HG02588 (cell line): ENCODE data around the gene CDV3.
A peak's percentile ranks its signal among the peaks of the same experiment; 100 is the strongest.
"Not testable (repeated sequence)": the region's sequence is repeated elsewhere in the genome, so short reads cannot be mapped to it uniquely, and the experiment has no call there.

ENCODE experiments used
- ATAC-seq: cut with Tn5 transposase; IDR thresholded peaks from one replicate; pipeline ENCODE4 v1.9.1; 2021; ENCODE audit warnings: mild to moderate bottlenecking, moderate library complexity; ENCODE audit not compliant: unreplicated experiment

The CDV3 gene, protein sequence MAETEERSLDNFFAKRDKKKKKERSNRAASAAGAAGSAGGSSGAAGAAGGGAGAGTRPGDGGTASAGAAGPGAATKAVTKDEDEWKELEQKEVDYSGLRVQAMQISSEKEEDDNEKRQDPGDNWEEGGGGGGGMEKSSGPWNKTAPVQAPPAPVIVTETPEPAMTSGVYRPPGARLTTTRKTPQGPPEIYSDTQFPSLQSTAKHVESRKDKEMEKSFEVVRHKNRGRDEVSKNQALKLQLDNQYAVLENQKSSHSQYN

DNA sequence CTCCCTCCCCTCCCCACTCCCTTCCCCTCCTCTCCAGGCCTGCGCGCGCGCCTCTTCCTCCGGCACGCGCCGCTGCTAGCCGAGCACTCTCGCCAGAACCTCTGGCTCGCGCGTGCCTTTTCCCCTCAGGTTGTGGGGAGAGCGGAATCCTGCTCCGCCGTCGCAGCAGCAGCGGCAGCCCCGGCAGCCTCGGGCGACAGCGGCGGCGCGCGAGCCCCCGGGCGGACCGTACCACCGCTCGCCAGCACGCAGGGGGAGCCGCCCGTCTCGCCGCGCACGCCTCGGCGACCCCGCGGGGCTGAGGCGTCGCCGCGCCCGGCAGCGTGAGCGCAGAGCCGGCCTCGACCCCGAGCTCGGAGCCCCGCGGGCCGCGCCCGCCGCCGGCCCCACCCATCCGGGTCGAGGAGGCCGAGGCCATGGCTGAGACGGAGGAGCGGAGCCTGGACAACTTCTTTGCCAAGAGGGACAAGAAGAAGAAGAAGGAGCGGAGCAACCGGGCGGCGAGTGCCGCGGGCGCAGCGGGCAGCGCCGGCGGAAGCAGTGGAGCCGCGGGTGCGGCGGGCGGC is at the start of gene CDV3:
Gene CDV3 (plus strand): TSS at position 58 of the 566 bp plus-strand sequence. CDS start 359 bp downstream, at position 417.
- peak; percentile 26 for ATAC-seq

DNA sequence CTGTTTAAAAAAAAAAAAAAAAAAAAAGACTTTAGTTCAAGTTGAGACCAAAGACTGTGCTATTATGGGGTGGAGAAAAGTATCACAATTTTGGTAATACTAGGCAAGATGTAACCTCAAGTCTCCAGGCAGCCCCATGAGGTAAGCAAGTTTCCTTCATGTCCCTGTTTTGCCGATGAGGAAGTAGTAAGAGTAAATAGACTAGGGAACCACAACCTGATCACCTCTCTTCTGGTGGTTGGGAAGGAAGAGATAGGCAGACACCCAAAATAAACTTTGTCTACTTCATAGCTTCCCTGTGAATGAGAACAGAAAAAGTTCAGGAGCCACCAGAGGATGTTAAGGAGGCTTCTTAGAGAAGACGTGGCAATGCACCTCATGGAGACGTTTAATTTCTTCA is 49.7 kb upstream of the CDV3 start:
- not testable (repeated sequence) for ATAC-seq

DNA sequence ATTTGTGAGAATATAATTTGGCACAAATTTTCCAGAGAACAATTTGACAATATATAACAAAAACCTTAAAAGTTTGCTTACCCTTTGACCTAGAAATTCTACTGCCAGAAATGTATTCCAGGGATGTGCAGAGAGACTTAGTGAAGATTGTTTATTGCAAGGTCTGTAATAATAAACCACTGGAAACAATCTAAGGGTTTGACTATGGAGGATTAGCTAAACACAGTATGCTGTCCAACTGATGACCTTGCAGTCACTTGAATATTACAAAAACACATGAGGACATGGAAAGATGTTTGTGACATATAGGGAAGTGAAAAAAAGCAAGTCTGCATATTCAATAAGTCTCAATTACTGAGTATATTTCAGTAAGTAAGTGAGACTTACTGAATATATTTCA is 48.1 kb upstream of the CDV3 start:
- no peak for ATAC-seq

DNA sequence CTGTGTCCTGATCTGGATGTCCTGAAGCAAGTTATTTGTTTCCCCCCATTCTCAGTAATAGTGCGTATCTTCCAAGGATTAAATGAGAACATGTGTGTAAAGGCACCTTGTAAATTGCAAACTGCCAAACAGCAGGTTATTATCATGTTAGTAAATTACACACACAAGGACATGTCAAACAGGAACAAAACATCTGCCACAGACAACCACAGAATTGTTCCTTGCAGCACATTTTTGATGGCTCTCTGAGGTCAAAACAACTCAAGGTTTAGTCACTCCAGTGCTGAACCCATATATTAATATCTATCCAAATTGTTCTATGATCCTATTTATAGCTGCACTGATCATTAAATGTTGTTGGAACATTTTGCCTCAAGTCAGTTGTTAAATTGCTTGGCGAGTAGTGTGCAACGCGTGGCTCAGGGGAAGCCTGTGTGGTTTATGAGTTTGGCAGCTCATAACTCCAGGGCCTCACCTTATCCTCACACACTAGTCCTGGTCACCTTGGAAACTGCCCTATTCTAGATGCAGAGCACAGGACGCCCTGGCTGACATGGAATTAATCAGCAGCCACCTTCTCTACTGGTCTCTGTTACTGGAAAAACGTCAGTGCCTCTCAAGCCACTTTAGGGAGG is 46.3 kb upstream of the CDV3 start:
- ATAC-seq = no peak

DNA sequence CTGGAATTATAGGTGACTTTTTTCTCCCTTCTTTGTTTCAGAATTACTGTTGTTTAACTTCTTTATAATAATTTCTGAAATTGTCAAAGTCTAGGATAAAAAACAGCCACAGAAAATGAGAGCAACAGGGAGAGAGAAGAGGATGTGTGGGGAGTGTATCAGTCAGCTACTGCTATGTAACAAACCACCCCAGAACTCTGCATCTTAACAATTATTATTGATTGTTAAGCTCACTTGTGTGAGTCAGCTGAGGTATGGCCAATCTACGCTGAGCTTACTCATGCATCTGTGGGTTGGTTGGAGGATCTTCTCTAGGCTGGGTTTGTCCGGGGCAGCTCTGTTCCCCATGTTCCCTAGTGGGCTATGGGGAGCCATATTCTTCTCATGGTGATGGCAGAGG is 43.7 kb upstream of the CDV3 start:
- no peak for ATAC-seq

DNA sequence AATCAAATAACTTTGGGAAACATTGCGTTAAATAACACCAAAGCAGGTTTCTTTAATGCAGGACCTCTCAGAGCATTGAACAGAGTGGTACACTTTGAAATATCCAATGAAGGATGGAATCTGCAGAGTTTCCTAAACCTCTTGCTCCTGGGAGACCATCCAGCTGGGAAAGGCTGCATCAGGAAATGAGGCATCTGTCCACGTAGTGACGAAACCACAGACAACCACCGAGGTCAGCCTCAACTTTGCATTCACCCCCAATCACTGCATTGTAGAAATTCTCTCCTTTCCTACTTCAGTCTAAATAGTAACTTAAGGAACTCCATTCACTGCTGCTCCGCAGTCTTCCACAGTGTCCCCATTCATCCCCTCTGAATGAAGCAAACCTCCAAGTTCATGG is 41.5 kb upstream of the CDV3 start:
- no peak for ATAC-seq

DNA sequence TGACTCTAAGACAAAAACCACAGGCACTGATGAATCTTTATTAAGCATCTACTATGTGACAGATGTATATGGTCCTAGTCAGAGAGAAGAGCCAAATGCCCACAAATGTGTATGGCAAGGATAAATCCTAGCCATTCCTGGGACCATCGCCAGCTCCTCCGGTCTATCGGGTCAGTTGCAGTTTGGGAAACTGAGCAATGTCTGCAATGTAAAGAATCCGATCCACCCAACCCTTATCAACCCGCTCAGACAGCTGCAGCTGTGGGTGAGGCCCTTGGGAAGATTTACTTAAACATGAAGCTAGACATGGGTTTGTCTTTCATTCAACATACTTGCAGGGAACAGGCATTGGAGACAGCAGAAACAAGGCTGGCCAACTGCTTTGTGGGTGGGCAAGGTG is 40.5 kb upstream of the CDV3 start:
- ATAC-seq = no peak

DNA sequence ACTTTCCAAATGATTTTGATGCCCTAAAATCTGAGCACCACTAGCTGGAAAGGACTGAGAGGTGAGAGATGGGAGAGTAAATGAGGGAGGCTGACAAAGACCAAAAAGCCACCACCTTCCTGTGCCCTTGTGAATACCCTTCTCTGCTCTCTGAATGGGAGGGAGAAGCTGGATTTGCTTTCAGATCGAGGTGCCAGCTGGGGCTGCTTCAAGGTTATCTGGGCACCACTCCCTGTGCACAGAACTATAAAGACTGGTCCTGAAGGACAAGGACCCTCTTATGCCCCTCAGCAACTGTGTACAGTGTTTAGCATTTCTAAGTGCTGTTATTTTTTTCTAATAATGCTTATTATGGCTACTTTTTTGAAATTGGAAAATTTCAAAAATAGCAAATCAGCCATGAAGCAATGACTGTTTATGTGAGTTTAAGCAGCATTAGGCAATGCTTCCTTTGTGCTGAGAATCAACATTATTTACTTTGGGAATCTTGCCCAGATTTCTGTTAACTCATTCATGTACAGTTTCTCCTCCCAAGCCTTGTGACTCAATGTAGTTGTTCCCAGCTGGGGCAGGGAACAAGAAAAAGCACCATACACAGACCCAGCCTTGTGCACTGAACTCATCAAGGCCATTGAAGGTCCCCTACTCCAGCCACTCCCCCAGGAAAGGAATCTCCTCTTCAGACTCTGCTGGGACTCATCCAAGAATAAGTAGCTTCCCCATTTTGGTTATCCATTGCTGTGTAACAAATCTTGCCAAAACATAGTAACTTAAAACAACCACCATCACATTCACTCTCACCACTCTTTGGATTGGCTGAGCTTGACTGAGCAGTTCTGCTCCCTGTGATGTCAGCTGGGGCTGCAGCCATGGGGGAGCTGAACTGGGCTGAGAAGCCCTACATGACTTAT is 37.3 kb upstream of the CDV3 start:
- no peak for ATAC-seq

DNA sequence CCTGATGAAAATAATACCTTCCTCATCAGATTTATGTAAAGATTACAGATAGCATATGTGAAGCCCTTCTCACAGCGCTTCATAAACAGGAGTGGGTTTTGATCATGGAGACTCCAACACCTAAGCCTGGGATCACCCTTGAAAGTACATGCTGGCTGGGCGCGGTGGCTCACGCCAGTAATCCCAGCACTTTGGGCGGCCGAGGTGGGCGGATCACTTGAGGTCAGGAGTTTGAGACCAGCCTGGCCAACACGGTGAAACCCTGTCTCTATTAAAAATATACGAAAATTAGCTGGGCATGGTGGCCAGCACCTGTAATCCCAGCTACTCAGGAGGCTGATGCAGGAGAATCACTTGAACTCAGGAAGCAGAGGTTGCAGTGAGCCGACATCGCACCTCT is 36.4 kb upstream of the CDV3 start:
- not testable (repeated sequence) for ATAC-seq

DNA sequence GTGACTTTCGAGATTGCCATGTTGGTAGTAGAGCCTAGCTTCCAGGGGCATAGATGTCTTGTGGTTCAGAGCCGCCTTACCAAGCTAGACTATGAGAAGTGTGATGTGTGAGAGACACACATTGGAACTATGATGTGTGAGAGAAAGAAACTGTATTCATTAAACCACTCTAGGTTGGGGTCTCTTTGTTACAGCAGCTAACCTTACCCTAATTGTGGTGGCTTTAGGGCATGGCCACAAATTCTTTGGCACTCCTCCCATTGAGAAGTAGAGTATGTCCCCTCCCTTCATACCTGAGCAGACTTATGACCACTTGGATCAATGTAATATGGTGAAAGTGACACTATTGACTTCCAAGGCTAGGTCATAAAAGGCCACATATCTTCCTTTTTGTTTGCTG is 35.3 kb upstream of the CDV3 start:
- no peak for ATAC-seq

DNA sequence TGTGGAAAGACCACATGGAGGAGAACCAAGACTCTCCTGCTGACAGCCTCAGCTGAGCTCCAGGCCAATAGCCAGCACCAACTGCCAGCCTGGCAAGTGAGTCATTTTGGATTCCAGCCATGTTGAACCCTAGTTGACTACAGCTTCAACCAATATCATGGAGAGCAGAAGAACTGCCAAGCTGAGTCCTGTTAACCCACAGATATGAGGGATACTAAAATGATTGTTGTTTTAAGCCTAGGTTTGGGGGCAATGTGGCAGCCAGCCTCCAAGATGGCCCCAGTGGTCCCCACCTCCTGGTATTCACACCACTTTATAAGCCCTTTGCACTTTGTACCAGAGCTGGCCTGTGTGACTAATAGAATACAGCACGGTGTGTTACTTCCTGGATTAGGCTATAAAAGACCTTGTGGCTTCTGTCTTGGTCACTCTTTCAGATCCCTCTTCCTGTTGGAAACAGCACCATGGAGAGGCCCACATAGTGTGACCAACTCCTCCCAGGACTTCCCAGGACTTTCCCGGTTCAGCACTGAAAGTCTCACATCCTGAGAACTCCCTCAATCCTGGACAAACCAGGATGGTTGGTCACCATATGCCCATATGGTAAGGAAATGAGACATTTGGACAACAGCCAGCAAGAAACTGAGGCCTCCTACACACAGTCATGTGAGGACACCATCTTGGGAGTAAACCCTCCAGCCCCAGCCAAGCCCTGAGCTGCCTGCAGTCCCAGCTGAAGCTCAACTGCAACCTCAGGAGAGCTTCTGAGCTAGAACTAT is 32.4 kb upstream of the CDV3 start:
- peak; percentile 51 for ATAC-seq

DNA sequence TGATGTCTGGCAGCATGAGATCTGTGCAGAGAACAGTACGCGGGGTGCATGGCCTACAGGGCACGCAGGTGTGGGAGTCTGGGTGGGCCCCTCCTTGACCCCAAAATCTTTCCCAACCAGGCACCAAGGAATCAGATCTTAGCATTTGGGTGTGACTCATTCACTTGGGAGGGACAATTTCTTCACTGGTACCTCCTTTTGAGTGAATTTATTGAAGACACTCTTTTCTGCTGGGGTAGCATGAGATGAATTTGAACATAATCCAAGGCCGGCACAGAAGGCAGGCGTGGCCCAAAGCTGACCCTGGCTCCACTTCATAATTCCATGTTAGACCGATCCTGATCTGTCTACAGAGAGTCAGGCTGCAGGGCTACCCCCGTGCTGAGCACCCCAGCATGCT is 30.6 kb upstream of the CDV3 start:
- ATAC-seq = no peak

DNA sequence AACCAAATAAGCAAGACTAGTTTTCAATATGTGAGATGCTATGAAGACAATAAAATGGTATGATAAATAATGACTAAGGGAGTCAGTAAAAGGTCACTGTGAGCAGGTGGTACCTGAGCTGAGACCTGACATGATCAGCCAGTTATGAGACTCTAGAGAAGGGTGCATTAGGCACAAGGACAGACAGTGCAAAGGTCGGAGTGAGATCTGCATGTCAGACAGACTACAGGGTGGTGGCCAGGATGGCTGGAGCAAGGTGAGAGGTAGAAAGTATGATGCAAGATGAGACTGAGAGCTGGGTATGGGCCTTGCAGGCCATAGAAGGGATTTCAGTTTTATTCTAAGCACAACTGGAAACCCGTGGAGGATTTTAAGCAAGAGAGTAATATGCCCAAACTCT is 28.5 kb upstream of the CDV3 start:
- ATAC-seq = not testable (repeated sequence)

DNA sequence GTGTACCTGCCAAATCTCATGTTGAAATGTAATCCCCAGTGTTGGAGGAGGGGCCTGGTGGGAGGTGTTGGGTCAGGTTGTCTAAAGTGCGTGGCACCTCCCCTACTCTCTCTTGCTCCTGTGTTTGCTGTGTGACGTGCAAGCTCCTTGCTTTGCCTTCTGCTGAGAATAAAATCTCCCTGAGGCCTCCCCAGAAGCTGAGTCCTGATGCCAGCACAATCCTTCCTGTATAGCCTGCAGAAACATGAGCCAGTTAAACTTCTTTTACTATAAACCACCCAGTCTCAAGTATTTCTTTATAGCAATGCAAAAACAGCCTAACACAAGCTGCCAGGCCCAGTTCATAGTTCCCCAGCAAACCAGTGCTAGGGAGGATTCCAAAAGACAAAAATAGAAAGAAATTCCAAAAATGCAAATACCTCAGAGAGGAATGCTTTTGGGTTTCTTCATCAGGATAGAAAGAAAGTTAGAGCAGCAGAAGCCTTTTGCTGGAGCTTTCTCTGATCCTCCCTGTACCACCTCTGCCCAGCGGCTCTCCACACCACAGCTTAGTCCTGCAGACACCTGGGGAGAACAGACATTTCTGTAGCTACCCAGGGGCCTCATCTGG is 25.9 kb upstream of the CDV3 start:
- no peak for ATAC-seq

DNA sequence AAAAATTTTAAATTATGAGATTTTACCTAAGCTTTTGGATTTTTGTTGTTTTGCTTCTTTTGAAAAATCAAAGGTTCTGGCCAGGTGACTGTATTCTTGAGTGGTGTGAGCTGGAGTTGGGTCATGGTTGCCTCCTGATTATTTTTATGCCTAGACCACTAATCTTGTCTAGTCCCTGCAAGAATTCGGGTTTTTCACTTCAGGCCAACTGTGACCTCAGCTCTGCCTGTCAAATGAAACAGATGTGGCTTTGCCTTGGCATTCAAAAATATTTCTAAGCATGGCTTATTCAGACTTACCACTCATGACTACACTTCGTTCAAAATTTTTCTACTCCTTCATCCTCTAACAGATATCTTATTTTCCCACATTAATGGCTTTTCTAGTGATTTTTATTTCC is 25.4 kb upstream of the CDV3 start:
- no peak for ATAC-seq

DNA sequence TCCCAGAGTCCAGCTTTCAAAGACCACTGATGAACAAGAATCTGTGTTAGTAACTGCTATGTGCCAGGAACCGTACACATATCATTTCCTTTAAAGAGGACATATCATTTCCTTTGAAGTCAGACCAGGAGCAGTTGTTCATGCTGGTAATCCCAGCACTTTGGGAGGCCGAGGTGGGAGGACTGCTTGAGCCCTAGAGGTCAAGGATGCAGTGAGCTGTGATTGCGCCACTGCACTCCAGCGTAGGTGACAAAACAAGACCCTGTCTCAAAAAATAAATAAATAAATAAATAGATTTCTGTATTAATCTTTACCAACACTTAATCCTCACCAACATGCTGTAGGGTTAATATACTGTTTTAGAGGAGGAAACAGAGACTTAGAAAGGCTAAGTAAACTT is 23.9 kb upstream of the CDV3 start:
- ATAC-seq = no peak

DNA sequence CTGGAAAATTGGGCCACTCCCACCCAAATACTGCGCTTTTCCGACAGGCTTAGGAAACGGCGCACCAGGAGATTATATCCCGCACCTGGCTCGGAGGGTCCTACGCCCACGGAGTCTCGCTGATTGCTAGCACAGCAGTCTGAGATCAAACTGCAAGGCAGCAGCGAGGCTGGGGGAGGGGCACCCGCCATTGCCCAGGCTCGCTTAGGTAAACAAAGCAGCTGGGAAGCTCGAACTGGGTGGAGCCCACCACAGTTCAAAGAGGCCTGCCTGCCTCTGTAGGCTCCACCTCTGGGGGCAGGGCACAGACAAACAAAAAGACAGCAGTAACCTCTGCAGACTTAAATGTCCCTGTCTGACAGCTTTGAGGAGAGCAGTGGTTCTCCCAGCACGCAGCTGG is 21.9 kb upstream of the CDV3 start:
- ATAC-seq = not testable (repeated sequence)

DNA sequence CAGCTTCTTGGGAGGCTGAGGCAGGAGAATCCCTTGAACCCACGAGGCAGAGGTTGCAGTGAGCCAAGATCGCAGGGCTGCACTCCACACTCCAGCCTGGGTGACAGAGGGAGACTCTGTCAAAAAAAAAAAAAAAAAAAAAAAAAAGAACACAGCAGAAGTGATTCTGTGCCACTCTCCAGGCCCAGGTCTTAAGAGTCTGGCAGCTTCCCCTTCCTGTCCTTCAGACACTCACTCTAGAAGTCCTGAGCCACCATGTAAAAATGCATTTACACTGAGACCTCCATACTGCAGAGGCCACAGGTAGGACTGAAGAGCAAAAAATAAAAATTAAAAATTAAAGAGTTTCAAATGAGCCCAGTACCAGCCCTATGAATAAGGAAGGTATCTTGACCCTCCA is 11.8 kb upstream of the CDV3 start:
- no peak for ATAC-seq

DNA sequence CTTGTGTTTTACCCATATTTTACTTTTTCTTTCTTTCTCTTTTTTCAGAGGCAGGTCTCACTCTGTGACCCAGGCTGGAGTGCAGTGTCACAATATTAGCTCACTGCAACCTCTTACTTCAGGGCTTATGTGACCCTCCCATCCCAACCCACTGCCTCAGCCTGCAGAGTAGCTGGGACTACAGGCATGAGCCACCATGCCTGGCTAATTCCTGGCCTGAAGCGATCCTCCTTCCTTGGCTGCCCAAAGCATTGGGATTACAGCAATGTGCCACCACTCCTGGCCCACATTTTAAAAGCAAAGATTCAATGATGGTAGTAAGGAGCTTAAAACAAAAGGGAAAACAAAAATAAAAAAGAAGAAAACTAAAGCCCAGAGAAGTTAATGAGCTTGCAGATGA is 11.1 kb upstream of the CDV3 start:
- no peak for ATAC-seq

DNA sequence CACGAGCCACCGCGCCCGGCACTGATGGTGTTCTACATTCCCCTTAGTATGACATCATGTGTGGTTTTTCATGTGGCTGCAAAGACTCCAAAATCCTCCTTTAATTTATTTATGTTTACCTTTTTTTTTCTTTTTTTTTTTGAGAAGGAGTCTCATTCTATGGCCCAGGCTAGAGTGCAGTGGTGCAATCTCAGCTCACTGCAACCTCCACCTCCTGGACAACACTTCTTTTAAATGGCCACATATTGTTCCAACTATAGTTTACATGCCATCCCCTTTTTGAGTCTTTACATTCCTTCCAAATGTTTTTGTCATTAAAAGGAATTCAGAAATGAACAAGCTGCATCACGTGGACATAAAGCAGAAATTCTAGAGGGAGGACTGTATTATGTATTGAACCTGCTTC is 10.3 kb upstream of the CDV3 start:
- ATAC-seq = no peak
